ENCODE data around the gene GTF3C2. TPM values are rescaled to one million over a fixed set of nuclear protein-coding genes. Genes with fewer than 3 reads are reported as not detected.
"Not testable (repeated sequence)": the region's sequence is repeated elsewhere in the genome, so short reads cannot be mapped to it uniquely, and the experiment has no call there.

The GTF3C2 gene
- total RNA-seq, 2 donors from 2014 or later, result 19.1 to 19.7 TPM

DNA sequence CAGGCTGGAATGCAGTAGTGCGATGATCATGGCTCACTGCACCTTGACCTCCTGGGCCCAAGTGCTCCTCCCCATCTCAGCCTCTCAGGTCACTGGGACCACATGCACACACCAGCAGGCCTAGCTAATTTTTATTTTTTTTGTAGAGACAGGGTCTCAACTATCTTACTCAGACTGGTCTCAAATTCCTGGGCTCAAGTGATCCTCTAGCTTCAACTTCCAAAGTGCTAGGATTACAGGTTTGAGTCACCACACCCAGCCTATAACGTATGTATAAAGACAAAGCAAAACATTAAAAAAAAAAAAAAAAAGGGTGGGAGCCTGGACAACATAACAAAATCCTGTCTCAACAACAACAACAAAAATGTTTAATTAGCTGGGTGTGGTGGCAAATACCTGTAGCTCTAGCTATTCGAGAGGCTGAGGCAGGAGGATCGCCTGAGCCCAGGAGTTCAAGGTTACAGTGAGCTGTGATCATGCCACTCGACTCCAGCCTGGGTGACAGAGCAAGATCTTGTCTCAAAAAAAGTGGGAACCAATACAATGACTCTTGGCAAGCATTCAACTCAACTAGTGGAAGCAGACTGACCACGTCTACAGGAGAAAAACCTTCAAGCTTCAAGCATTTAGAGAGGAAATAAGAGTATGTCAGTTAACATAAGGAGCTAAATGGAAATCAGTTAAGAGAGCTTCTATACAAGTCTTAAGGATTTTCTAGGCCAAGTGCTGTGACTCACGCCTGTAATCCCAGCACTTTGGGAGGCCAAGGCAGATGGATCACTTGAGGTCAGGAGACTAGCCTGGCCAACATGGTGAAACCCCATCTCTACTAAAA, 2.6 kb downstream of the GTF3C2 start:
- Histone ChIP-seq H3K4me3 (no peak overlapping the region), H3K4me1 (peaks cover 0 to 34% of the 10 kb centered on the region in 2 donors), H3K27me3 (no peaks in the 10 kb centered on the region), H3K9me3 (no peaks in the 10 kb centered on the region), H3K36me3 (no peaks in the 10 kb centered on the region), H3K27ac (no peak overlapping the region)
- DNase-seq (ENCODE audit: low spot score), result no peak
- TF ChIP-seq, protein P1, sequence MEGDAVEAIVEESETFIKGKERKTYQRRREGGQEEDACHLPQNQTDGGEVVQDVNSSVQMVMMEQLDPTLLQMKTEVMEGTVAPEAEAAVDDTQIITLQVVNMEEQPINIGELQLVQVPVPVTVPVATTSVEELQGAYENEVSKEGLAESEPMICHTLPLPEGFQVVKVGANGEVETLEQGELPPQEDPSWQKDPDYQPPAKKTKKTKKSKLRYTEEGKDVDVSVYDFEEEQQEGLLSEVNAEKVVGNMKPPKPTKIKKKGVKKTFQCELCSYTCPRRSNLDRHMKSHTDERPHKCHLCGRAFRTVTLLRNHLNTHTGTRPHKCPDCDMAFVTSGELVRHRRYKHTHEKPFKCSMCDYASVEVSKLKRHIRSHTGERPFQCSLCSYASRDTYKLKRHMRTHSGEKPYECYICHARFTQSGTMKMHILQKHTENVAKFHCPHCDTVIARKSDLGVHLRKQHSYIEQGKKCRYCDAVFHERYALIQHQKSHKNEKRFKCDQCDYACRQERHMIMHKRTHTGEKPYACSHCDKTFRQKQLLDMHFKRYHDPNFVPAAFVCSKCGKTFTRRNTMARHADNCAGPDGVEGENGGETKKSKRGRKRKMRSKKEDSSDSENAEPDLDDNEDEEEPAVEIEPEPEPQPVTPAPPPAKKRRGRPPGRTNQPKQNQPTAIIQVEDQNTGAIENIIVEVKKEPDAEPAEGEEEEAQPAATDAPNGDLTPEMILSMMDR (IDR thresholded peaks at IDR 0.05), result no peak

- H3K4me3 ChIP-seq; H3K27me3 ChIP-seq; DNase-seq (ENCODE audit: low spot score); H3K36me3 ChIP-seq; H3K9me3 ChIP-seq; H3K27ac ChIP-seq: not testable (repeated sequence)
- H3K4me1 ChIP-seq, result peaks cover 0 to 33% of the 10 kb centered on the region in 2 donors
Measured at GRCh38 chr2:27353386-27353761, 3.2 kb downstream of the GTF3C2 start.

- no peak overlapping the region for H3K4me3 ChIP-seq
- no peaks in the 10 kb centered on the region for H3K9me3 ChIP-seq
- H3K36me3 ChIP-seq, result no peaks in the 10 kb centered on the region
- DNase-seq (ENCODE audit: low spot score), result no peak
- no peak overlapping the region for H3K27ac ChIP-seq
- TF ChIP-seq, protein P1 (IDR thresholded peaks at IDR 0.05), result no peak
- H3K4me1 ChIP-seq, result peaks cover 0 to 21% of the 10 kb centered on the region in 2 donors
- H3K27me3 ChIP-seq, result no peaks in the 10 kb centered on the region
Measured at GRCh38 chr2:27351802-27352598, 4.6 kb downstream of the GTF3C2 start.

DNA sequence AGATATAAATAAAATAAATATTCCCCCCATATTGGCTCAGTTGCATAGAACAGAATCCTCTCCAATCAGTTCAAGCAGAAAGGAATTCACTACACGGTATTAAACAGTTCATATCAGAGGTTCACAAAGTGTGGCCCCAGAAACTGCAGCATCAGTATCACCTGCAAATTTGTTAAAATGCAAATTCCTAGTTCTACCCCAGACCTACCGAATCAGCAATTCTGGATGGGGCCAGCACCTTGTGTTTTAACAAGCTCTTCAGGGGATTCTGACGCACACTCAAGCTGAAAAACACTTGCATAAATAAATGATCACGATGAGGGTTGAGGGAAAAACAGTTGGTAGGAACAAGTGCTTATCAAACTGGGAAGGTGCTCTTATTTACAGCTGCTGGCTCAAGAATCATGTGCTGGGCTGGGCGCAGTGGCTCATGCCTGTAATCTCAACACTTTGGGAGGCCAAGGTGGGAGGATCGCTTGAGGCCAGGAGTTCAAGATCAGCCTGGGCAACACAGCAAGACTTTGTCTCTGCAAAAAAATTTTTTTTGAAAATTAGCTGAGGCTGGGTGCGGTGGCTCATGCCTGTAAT, 6.4 kb downstream of the GTF3C2 start:
- no peaks in the 10 kb centered on the region for H3K36me3 ChIP-seq
- TF ChIP-seq, protein P1 (IDR thresholded peaks at IDR 0.05), result no peak
- H3K27ac ChIP-seq, result no peak overlapping the region
- H3K4me1 ChIP-seq, result peaks cover 0 to 12% of the 10 kb centered on the region in 2 donors
- no peaks in the 10 kb centered on the region for H3K27me3 ChIP-seq
- H3K4me3 ChIP-seq, result no peak overlapping the region
- no peak for DNase-seq (ENCODE audit: low spot score)
- no peaks in the 10 kb centered on the region for H3K9me3 ChIP-seq

DNA sequence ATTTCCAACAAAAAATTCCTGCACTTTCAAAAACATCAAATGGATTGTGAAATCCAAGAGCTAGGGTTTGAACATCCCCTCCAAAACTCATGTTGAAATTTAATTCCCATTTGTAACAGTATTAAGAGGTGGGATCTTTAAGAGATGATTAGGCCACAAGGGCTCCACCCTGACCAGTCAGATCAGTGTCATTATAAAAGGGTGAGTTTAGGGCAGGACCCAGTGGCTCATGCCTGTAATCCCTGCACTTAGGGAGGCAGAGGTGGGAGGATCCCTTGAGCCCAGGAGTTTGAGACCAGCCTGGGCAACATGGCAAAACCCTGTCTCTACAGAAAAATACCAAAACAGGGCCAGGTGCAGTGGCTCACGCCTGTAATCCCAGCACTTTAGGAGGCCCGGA, 8.9 kb downstream of the GTF3C2 start:
- DNase-seq (ENCODE audit: low spot score), result no peak
- Histone ChIP-seq H3K27ac (no peak overlapping the region), H3K27me3 (no peaks in the 10 kb centered on the region)

More for the DNA sequence above, 8.9 kb downstream of the GTF3C2 start:
- Histone ChIP-seq H3K36me3 (peaks cover 5% of the 10 kb centered on the region), H3K4me3 (no peak overlapping the region), H3K9me3 (no peaks in the 10 kb centered on the region), H3K4me1 (no peaks in the 10 kb centered on the region)
- TF ChIP-seq, protein P1 (IDR thresholded peaks at IDR 0.05), result no peak

Data from right atrium auricular region (tissue), 2 donors.